Measurements from ENCODE around the gene CYTIP.

Gene CYTIP

GRCh38 chr2:157475722-157476390 is 32.0 kb upstream of the CYTIP start:
- H3K4me3 ChIP-seq (ENCODE audit: low read depth, low read length), result no peak overlapping the region
- no peak for DNase-seq (ENCODE audit: low read depth)
- TF ChIP-seq POLR2A (IDR thresholded peaks at IDR 0.05; ENCODE audit: extremely low read depth, insufficient read length), result no peak
- TF ChIP-seq MYC (IDR thresholded peaks at IDR 0.05; ENCODE audit: low read depth, low read length), result no peak
- TF ChIP-seq CTCF (IDR thresholded peaks at IDR 0.05; ENCODE audit: low read depth, low read length), result no peak
- no peak for TF ChIP-seq MAX (IDR thresholded peaks at IDR 0.05; ENCODE audit: low read depth, low read length)

- TF ChIP-seq MAX (IDR thresholded peaks at IDR 0.05; ENCODE audit: low read depth, low read length) (no peak), MYC (IDR thresholded peaks at IDR 0.05; ENCODE audit: low read depth, low read length) (no peak)
Observed at GRCh38 chr2:157473581-157473980, 29.7 kb upstream of the CYTIP start.

GRCh38 chr2:157471078-157471477 is 27.2 kb upstream of the CYTIP start:
- TF ChIP-seq MYC (IDR thresholded peaks at IDR 0.05; ENCODE audit: low read depth, low read length) (no peak), MAX (IDR thresholded peaks at IDR 0.05; ENCODE audit: low read depth, low read length) (no peak), POLR2A (IDR thresholded peaks at IDR 0.05; ENCODE audit: extremely low read depth, insufficient read length) (no peak), CTCF (IDR thresholded peaks at IDR 0.05; ENCODE audit: low read depth, low read length) (no peak)
- DNase-seq (ENCODE audit: low read depth), result no peak
- H3K4me3 ChIP-seq (ENCODE audit: low read depth, low read length), result no peak overlapping the region

More at GRCh38 chr2:157473581-157473980, 29.7 kb upstream of the CYTIP start:
- no peak for DNase-seq (ENCODE audit: low read depth)
- no peak overlapping the region for H3K4me3 ChIP-seq (ENCODE audit: low read depth, low read length)

- H3K4me3 ChIP-seq (ENCODE audit: low read depth, low read length), result no peak overlapping the region
- no peak for TF ChIP-seq CTCF (IDR thresholded peaks at IDR 0.05; ENCODE audit: low read depth, low read length)
- TF ChIP-seq MYC (IDR thresholded peaks at IDR 0.05; ENCODE audit: low read depth, low read length), result no peak
- TF ChIP-seq POLR2A (IDR thresholded peaks at IDR 0.05; ENCODE audit: extremely low read depth, insufficient read length), result no peak
- no peak for TF ChIP-seq MAX (IDR thresholded peaks at IDR 0.05; ENCODE audit: low read depth, low read length)
- peak; percentile 17 for DNase-seq (ENCODE audit: low read depth)
Observed at GRCh38 chr2:157470321-157470720, 26.4 kb upstream of the CYTIP start.

- H3K4me3 ChIP-seq (ENCODE audit: low read depth, low read length), result no peak overlapping the region
Observed at GRCh38 chr2:157469726-157470125, 25.8 kb upstream of the CYTIP start.

More at GRCh38 chr2:157469726-157470125, 25.8 kb upstream of the CYTIP start:
- no peak for DNase-seq (ENCODE audit: low read depth)
- TF ChIP-seq CTCF (IDR thresholded peaks at IDR 0.05; ENCODE audit: low read depth, low read length) (no peak), MYC (IDR thresholded peaks at IDR 0.05; ENCODE audit: low read depth, low read length) (no peak), MAX (IDR thresholded peaks at IDR 0.05; ENCODE audit: low read depth, low read length) (no peak), POLR2A (IDR thresholded peaks at IDR 0.05; ENCODE audit: extremely low read depth, insufficient read length) (no peak)
